Uterus (tissue), 4 donors: Measurements from ENCODE around the gene RBM3. TPM values are rescaled to one million over a fixed set of nuclear protein-coding genes. Genes with fewer than 3 reads are reported as not detected.

Experiments
- DNase-seq, 2 donors: peaks; one replicate each; pipeline ENCODE4 v3.0.0-alpha.2; 2019 to 2020
- H3K27ac ChIP-seq, 2 donors: fragments of 200-600 bp; sonication (generic); 1 replicate in 1 of 2; 2 replicates in 1 of 2; pipeline ENCODE4 v1.5.1; 2016 to 2018
- H3K27me3 ChIP-seq, 2 donors: fragments of 200-600 bp; sonication (generic); one replicate each; pipeline ENCODE4 v1.5.1; 2018 to 2019; ENCODE audit warnings: control low read depth in 1 of 2
- H3K36me3 ChIP-seq, 2 donors: fragments of 200-600 bp; sonication (generic); one replicate each; pipeline ENCODE4 v1.5.1; 2019; ENCODE audit warnings: control low read depth in 1 of 2
- H3K4me1 ChIP-seq, 2 donors: fragments of 200-600 bp; sonication (generic); one replicate each; pipeline ENCODE4 v1.5.1; 2018 to 2019; ENCODE audit warnings: control low read depth in 1 of 2
- H3K4me3 ChIP-seq, 2 donors: fragments of 200-600 bp; sonication (generic); 1 replicate in 1 of 2; 2 replicates in 1 of 2; pipeline ENCODE4 v1.5.1; 2018 to 2019; ENCODE audit warnings: mild to moderate bottlenecking in 1 of 2
- H3K9me3 ChIP-seq, 2 donors: fragments of 200-600 bp; sonication (generic); one replicate each; pipeline ENCODE4 v1.5.1; 2019; ENCODE audit warnings: control low read depth in 1 of 2
- CTCF ChIP-seq, 4 experiments: fragments of 200-600 bp in 2 of 4; fragments of 450-650 bp in 2 of 4; sonication (generic) in 2 of 4; IDR thresholded peaks; one replicate each; pipeline ENCODE4 v1.5.1; 2016 to 2019; ENCODE audit warnings: antibody characterized with exemption in 4 of 4, mild to moderate bottlenecking in 2 of 4, moderate library complexity in 1 of 4
- POLR2A ChIP-seq, 2 donors: fragments of 450-650 bp; IDR thresholded peaks; one replicate each; pipeline ENCODE4 v1.6.1; 2016; ENCODE audit warnings: antibody characterized with exemption in 2 of 2, mild to moderate bottlenecking in 1 of 2, moderate library complexity in 1 of 2
- intact Hi-C: fragments of 100-400 bp; cut with DNase I; formaldehyde crosslinking; loops from one replicate; pipeline ENCODE4 v1.15.1; 2023; ENCODE audit warnings: low total_unique reads
- total RNA-seq, 4 donors: library from RNA; depleted of rRNA in 3 of 4; stranded (reverse); fragments of >200 nt in 3 of 4; gene quantifications; one replicate each; pipeline versions ENCODE4 v1.1.0 to v1.2.4, GENCODE V29; 2014 to 2023
- donor health status: DM: yes; HTN: yes; CAD: no.

Gene RBM3
- total RNA-seq, 4 donors from 2014 or later, result 52.3 to 239 (median 205) TPM

- peak overlapping the region; percentile 93 to 98 for H3K27ac ChIP-seq
- H3K36me3 ChIP-seq, result no peaks in the 10 kb centered on the region
- no peaks in the 10 kb centered on the region for H3K27me3 ChIP-seq
- no peak overlapping the region for H3K4me3 ChIP-seq
- no peaks in the 10 kb centered on the region for H3K4me1 ChIP-seq
- DNase-seq, result no peak
- H3K9me3 ChIP-seq, result no peaks in the 10 kb centered on the region
- intact Hi-C loops, result no loop called here
- TF ChIP-seq CTCF (IDR thresholded peaks at IDR 0.05) (no peak), POLR2A (IDR thresholded peaks at IDR 0.05) (no peak)
These were observed 1.8 kb downstream of the RBM3 start for GRCh38 chrX:48576108-48576507.

GRCh38 chrX:48578661-48579128, 4.4 kb downstream of the RBM3 start:
- Histone ChIP-seq H3K27ac (no peak overlapping the region), H3K9me3 (no peaks in the 10 kb centered on the region), H3K27me3 (no peaks in the 10 kb centered on the region), H3K4me3 (no peak overlapping the region), H3K36me3 (no peaks in the 10 kb centered on the region), H3K4me1 (no peaks in the 10 kb centered on the region)
- intact Hi-C loops, result no loop called here
- DNase-seq, result no peak
- TF ChIP-seq POLR2A (IDR thresholded peaks at IDR 0.05) (no peak), CTCF (IDR thresholded peaks at IDR 0.05) (no peak)

GRCh38 chrX:48579259-48579658, 5.0 kb downstream of the RBM3 start:
- TF ChIP-seq CTCF (IDR thresholded peaks at IDR 0.05) (no peak), POLR2A (IDR thresholded peaks at IDR 0.05) (no peak)
- intact Hi-C loops, result no loop called here
- DNase-seq, result no peak

GRCh38 chrX:48580662-48581061, 6.4 kb downstream of the RBM3 start:
- Histone ChIP-seq H3K27me3 (no peaks in the 10 kb centered on the region), H3K36me3 (no peaks in the 10 kb centered on the region), H3K4me1 (no peaks in the 10 kb centered on the region), H3K9me3 (no peaks in the 10 kb centered on the region), H3K4me3 (no peak overlapping the region), H3K27ac (no peak overlapping the region)
- TF ChIP-seq CTCF (IDR thresholded peaks at IDR 0.05), result no peak
- TF ChIP-seq POLR2A (IDR thresholded peaks at IDR 0.05), result no peak
- intact Hi-C loops, result no loop called here
- no peak for DNase-seq

More at GRCh38 chrX:48579259-48579658, 5.0 kb downstream of the RBM3 start:
- H3K9me3 ChIP-seq, result no peaks in the 10 kb centered on the region
- no peaks in the 10 kb centered on the region for H3K36me3 ChIP-seq
- H3K4me1 ChIP-seq, result no peaks in the 10 kb centered on the region
- H3K4me3 ChIP-seq, result no peak overlapping the region
- no peak overlapping the region for H3K27ac ChIP-seq
- no peaks in the 10 kb centered on the region for H3K27me3 ChIP-seq

GRCh38 chrX:48584698-48585097, 10.4 kb downstream of the RBM3 start:
- H3K27me3 ChIP-seq, result no peaks in the 10 kb centered on the region
- no peak overlapping the region for H3K27ac ChIP-seq
- DNase-seq, result no peak
- H3K9me3 ChIP-seq, result no peaks in the 10 kb centered on the region
- intact Hi-C loops, result no loop called here
- no peak for TF ChIP-seq POLR2A (IDR thresholded peaks at IDR 0.05)
- no peak for TF ChIP-seq CTCF (IDR thresholded peaks at IDR 0.05)
- H3K4me3 ChIP-seq, result no peak overlapping the region
- H3K36me3 ChIP-seq, result no peaks in the 10 kb centered on the region
- no peaks in the 10 kb centered on the region for H3K4me1 ChIP-seq
